Stimulated activated CD8-positive, alpha-beta memory T cell treated with anti-CD3 and anti-CD28 coated beads, Interleukin-4, amount 100 ng/mL, for 4 hours (primary cell): Measurements from ENCODE around the gene HIBADH.
"Not testable (repeated sequence)": the region's sequence is repeated elsewhere in the genome, so short reads cannot be mapped to it uniquely, and the experiment has no call there.

Experiments
- DNase-seq, 2 donors: peaks; one replicate each; pipeline ENCODE4 v3.0.0-alpha.2; 2020; ENCODE audit warnings: low read depth in 2 of 2, low spot score in 1 of 2

HIBADH gene

DNA sequence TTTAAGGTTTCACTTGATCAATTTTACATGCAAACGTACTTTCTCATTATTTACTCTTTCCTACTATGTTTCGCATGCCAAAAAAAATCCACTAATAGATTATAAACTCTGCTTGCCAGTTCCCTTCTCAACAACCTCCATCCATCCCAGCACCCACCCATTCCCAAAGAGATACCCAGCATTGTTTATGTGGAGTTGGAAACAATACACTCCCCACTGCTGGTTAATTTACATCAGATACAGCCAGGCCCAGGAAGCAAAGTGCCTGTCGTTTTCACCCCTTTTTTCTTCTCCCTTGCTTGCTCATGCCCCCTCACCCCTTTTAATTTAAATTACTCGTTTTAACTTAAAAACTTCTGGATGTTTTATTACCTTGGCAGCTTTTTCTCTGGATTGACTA lies 59.9 kb downstream of the HIBADH start:
- DNase-seq, result no peak

DNA sequence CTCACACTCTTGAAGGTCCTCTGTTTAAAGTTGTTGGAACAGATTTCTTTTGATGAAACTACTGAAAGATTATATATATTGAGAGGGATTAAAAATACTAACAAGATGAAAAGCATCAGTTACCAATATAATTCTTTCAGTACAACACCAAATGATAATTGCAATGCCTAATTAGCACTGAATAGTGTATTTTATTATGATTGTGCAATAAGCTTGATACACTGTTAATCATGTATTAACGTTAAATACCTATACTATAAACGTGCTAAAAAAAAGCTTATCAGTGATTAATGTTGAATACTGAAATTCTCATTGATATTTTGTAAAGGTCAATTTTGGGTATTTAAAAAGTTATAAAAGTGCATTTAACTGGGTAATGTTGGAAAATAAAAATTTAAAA lies 61.5 kb downstream of the HIBADH start:
- no peak for DNase-seq

DNA sequence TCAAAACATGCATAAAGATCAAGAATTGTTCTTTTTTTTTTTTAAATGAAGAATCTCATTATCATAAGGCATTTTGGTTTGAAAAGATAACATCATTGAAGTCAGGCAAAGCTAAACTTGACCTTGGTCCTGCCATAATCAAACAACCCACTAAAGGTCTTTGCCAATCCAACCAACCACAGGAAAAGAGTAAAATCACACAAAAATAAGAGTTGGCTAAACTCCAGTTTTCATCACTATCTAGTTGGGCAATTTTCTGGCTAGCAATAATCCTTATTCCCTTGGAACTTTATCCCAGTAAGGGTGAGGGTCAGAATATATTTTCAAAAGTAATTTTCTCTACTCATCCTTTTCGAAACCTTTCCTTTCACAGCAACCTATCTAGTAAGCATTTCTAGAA lies 62.4 kb downstream of the HIBADH start:
- no peak for DNase-seq

DNA sequence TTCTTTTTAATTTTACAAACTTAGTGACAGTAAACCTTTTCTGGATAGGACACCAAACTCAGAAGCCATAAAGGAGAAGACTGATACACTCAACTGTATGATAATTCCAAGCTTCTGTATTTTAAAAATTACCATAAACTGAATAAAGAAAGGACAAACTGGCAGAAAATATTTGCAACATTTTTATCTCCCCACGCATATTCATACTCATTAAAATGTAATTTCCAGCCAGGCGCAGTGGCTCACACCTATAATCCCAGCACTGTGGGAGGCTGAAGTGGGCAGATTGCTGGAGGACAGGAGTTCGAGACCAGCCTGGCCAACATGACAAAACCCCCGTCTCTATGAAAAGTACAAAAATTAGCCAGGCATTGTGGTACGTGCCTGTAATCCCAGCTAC lies 67.7 kb downstream of the HIBADH start:
- no peak for DNase-seq

DNA sequence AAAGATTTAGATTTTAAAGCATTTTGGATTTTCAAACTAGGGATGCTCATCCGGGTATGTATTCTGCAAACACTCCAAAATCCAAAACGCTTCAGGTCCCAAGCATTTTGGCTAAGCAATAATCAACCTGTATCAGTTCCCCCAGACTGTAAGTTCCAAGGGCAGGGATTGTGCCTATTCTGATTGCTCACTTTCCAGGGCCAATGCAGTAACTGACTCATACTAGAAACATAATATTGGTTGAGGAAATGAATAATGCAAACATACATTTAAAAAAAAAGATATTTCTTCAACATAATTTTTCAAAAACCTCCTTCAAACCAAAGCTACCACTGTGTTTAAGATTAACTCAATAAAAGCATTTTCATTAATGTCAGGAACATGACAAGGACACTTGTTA lies 69.5 kb downstream of the HIBADH start:
- DNase-seq, result no peak

DNA sequence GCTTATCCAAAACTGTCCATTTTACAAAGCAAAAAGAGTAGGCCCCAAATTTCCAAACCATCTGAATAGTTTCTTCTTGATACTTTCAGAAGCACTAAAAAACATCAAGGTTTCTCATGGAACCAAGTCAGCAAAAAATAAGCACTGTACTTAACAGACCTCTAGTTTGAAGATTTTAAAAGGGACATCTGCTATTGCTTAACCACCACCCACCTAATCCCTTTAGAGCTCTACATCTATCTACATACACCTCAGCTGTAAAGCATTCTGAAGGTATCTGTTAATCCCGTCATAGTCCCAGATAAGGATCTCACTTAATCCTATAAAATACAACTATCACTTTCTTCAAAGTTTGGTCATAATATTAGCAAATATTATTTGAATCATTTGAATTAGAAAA lies 72.3 kb downstream of the HIBADH start:
- no peak for DNase-seq

DNA sequence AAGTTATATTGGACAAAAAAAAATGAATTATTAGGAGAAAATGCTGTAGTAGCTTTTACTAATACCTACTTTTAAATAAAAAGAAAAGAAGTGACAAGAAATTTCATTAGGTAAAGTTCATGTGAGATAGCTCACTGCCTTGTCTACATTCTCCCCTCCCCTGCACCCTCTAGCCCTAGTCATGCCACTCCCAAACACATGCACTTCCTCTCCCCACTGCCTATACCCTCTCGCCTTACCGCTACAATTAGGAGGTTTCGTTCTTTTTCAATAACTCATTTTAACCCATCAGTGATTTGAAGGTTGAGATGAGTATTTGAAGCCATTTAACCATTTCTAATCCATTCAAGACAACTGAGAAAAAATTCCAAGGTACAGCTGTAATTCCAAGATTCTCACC lies 75.3 kb downstream of the HIBADH start:
- DNase-seq, result no peak

DNA sequence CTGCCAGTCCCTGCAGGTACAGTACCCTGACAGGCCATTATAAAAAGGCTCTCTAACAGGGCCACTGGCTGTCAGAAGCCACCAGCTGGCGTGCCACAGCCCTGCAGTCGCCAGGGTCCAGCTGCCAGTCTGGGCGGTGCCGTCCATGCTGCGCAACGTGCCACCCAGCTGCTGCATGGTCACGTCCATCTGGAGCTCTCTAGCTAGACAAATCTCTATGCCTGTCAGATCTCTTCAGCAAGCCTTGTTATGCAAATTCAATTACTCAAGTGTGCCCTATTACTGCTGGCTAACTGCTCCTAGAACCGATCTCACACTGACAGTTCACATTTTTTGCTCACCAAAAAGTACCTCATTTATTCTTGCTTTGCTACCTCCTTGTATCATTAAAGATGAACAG lies 75.9 kb downstream of the HIBADH start:
- DNase-seq, result no peak

DNA sequence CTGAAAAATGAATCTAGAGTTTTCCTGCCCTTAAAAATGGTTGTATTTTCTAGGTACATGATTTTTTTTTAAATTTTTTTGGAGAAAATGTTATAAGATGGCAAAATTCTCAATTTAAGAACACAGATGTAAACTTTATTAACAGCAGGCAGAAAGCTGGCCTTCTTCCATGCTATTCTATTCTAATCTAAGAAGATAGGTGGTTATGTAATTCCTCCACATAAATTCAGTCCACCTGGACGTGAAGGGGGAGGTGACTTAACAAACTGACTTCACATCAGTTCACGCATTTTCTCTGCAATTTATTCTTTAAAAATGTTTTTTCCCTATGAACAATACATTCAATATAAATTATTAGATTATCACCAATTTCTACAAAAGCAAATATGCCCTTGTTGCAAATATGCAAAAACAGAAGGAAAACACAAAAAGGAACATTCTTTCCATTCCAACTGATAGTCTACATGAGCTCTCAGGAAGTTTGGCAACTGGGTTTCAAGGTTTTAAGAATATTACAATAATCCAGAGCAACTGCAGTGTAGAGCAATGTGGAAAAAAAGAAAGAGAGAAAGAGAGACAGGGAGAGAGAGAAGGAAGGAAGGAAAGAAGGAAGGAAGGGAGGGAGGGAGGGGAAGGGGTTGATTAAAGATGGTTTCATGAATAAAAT lies 76.8 kb downstream of the HIBADH start:
- DNase-seq, result no peak

DNA sequence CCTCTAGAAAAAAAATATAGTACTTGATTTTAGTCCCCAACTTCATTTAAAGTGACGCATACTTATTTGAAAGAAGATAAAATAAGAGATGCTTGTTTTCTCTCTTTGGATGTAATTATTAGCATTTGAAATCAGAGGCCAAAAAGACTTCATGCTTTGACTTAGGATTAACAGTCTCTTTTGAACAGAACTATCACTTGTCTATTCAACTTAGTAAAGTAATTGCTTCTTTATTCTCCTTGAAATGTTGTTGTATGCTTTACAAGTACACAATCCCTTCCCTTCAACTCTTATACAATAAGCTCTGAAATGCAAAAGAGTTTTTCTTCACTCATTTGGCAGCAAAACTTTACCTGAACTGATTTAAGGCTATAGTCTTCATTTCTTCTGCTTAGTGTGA lies 80.8 kb downstream of the HIBADH start:
- DNase-seq, result no peak

DNA sequence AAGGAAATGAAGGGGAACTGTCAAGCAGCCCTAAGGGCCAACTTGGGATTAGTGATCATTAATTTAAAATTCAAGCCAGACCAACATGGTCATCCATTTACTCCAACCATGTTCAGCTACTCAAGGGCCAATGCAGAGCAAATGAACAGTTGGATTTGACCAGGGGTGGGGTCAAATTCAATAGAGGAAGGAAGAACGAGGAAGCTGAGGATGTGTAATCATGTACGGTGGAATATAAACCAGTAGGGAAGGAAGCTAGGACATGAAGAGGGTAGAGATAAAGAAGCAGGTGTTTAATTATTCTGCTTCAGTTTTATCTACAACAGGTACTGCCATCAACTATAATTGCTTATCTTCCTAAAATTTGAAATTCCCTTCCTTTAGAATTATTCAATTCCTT lies 81.6 kb downstream of the HIBADH start:
- DNase-seq, result no peak

DNA sequence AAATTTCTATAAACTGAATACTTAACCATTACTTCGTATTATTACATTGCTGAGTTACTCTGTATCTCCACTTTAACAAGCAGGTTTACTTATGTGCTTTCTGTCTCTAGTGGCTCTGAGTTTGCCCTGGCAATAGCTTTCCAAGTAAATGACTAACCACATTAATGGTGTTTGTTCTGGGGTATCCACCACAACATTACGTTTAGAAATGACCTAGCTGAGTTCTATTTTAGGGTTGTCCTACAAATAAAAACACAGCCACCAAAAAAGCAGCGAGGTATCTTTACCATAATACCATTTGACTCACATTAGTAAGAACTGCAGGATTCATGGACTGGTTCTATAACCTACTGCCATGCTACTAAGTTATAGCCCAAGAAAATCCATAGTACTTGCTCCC lies 83.1 kb downstream of the HIBADH start:
- no peak for DNase-seq

DNA sequence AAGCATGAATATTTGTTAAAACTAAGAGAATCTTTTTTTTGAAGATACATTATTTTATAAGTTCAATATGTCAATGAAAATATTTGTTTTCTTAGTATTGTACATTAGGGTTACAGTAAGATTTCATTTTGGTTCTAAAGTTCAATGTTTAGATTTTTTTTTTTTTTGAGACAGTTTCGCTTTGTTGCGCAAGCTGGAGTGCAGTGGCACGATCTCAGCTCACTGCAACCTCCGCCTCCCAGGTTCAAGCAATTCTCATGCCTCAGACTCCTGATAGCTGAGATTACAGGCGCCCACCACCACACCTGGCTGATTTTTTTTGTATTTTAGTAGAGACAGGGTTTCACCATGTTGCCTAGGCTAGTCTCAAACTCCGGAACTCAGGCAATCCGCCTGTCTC lies 84.5 kb downstream of the HIBADH start:
- not testable (repeated sequence) for DNase-seq

DNA sequence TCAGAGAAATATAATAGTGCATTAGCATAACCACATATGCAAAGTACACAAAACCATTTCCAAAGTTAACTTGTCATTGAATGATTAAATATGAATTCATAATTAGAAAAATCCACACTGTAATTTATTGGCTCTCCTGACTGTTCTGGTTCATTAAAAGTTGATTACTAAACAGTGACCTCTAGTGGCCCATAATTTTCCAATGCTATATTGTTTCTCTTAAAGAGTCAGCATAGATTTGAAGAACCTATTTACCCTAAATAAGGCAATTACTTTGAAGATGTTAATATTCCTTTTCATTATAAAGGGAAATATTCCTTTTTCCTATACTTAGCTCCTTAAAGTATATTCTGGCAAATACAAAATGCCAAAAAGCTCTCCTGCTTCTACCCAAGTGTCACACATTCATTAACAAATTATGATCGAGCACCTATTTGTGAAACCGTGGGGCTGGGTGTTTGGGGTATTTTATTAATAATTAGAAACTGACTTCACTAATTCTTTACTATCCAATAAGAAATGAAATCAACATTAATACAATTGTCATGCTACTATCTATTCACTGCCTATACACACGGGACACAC lies 86.2 kb downstream of the HIBADH start:
- no peak for DNase-seq

DNA sequence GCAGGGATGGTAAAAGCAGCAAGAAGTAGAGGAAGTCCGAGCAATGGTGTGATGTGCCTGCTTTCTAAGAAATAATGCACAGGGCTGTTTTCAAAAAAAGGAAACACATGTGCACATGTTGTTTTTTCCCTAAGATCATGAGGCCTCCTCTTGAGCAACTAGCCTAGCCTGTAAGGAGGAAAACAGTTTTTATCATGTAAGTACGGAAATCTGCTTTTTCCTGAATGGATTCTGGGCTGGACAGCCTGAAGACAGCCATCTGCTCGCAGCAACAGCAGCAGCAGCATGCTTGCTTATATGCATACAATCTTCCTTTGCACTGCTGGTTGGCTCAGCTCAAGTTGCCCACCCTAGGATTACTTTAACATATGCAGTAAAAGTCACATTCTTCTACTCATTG lies 87.1 kb downstream of the HIBADH start:
- no peak for DNase-seq

DNA sequence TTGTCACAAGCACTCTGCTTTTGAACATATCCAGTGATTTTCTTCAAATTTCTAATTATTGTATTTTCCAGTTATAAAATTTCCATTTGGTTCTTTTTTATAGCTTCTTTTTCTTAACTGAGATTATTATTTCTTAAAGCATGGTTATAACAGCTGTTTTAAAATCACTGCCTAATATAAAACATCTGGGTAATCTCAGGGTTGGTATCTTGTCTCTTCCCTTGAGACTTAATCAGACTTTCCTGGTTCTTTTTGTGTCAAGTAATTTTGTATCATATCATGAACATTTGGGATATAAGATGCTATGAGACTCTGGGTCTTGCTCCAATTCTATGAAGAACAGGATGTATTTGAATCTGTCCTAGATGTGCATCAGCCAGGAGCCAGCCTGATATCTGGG lies 93.6 kb downstream of the HIBADH start:
- DNase-seq, result no peak

DNA sequence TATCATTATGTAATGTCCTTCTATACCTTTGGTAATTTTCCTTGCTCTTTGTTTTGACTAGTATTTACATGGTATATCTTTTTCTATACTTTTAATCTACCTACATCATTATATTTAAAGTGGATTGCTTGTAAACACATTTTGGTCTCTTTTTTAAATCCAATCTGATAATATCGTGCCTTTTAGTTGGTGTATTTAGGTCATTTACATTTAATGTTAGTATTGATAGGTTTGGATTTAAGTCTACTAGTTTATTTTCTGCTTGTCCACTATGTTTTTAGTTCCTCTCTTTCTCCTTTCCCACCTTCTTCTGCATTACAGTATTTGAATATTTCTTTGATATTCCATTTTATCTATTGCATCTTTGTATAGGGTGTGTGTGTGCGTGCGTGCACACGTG lies 95.4 kb downstream of the HIBADH start:
- DNase-seq, result no peak

DNA sequence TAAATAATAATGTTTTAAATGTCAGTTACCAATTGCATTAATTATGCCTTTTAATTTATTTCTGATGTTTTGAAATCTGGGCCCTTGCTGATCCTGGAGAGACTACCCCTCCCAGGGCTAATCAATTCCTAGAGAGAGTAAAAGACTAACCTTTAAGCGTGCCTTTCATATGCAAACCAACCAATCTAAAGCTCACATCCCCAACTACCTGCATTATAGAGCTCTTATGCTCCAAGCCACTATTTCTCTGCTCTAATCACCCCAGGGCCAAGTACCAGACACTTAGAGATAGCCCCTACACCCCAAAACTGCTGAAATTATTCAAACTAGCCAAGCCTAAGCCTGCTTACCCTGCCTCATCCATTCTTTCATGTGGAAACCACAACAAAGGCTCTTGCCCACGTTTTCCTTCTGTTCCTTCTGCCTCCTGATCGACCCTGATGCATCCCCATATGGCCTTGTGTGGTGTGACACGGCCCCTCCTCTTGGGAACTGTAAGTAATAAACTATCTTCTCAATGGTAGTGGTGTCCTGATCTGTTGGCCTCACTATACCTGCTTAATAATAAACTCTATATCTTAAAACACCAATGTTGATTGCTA lies 97.7 kb downstream of the HIBADH start:
- DNase-seq, result no peak

DNA sequence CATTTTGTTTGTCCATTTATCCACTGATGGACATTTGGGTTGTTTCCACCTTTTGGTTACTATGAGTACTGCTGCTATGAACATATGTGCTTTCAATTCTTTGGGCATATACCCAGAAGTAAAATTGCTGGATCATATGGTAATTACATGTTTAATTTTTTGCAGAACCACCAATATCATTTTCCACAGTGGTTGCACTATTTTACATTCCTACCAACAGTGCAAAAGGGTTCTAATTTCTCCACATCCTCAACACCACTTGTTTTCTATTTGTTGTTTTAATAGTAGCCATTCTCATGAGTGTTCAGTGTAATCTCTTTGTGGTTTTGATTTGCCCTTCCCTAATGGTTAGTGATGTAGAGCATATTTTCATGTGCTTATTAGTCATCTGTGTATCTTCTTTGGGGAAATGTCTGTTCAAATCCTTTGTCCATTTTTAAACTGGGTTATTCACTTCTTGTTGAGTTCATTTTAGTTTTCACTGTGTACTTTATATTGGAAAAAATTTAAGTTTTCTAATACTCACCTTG lies 101.9 kb downstream of the HIBADH start:
- no peak for DNase-seq

DNA sequence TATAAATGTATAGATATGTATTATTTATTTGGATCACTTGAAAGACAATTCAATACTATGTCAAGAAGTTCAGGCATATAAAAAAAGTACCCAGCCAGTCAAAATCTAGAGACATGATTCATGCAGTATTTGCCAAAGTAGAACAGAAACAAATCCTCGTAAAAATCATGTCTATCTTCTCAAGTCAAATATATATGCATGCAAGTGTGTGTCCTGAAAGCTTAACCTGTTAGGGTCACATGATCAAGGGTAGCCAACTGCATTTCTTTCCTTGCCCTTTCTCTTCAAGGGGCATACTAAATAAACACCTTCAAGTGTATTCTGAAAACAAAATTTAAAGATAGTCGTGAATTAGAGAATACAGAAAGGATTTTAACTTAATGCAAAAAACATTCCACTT lies 107.0 kb downstream of the HIBADH start:
- DNase-seq, result no peak

DNA sequence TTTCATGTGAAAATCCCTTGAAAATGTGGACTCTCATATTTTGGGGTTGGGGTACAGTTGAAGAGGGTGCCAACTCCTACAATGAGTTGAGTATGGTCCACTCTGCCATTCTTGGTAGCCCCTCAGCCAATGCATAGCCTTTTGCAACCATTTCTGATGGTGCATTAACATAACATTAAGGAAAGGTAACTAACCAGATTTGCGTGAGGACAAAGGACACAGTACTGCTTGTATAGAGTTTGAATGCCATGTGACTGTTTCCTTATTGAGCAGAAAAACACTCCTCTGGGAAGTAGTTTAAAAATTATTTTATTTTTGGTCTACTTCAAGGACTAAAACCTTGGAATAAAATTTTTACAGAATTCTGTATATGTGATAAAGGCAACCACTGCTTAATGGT lies 107.9 kb downstream of the HIBADH start:
- DNase-seq, result no peak

DNA sequence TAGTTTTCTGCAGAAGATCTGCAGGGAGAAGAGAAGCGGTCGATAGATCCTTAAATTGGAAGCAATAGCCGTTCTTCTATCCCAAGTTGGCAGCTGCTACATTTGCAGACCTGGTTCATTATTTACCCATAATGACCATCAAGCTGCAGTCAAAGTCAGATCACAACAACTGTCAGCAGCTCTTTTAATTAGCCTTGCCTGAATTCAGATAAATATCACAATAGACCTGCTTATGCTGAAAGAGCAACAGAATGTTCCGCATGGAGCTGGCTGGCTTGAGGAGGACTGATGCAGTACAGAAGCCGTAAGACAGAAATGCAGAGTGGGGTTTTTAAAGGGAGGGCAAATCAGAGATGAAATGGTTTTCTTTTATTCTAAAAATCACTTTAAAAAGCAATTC lies 109.4 kb downstream of the HIBADH start:
- no peak for DNase-seq
